Mesendoderm (in vitro differentiated cells): ENCODE measurements around the gene ZCCHC7.

Experiments used
- DNase-seq: peaks from one replicate; pipeline ENCODE4 v3.0.0; 2013
- H2AK5ac ChIP-seq: 2 replicates; pipeline ENCODE4 v1.6.1; 2013; ENCODE audit warnings: low read length, inconsistent platforms
- H2BK120ac ChIP-seq: 2 replicates; pipeline ENCODE4 v1.6.1; 2013; ENCODE audit warnings: low read depth, mild to moderate bottlenecking, low read length, moderate library complexity, mixed read lengths
- H2BK15ac ChIP-seq: replicated peaks from 2 replicates; pipeline ENCODE4 v1.6.1; 2013; ENCODE audit warnings: low read depth, mild to moderate bottlenecking, moderate library complexity
- H2BK5ac ChIP-seq: 2 replicates; pipeline ENCODE4 v1.6.1; 2013; ENCODE audit warnings: low read length, inconsistent platforms
- H3K18ac ChIP-seq: 2 replicates; pipeline ENCODE4 v1.6.1; 2013; ENCODE audit warnings: mild to moderate bottlenecking, low read length, mixed read lengths
- H3K23ac ChIP-seq: one replicate; pipeline ENCODE4 v1.6.1; 2013; ENCODE audit warnings: low read length
- H3K27ac ChIP-seq: 2 replicates; pipeline ENCODE4 v1.5.1; 2013; ENCODE audit warnings: low read depth, mild to moderate bottlenecking, inconsistent platforms, low read length, moderate library complexity
- H3K27me3 ChIP-seq: 2 replicates; pipeline ENCODE4 v1.6.1; 2013; ENCODE audit warnings: low read length, control low read depth, mild to moderate bottlenecking, inconsistent platforms; ENCODE audit not compliant: insufficient read depth, poor library complexity
- H3K36me3 ChIP-seq: 2 replicates; pipeline ENCODE4 v1.6.1; 2013; ENCODE audit warnings: low read length, inconsistent platforms; ENCODE audit not compliant: control insufficient read depth, insufficient read depth
- H3K4ac ChIP-seq: one replicate; pipeline ENCODE4 v1.6.1; 2013; ENCODE audit warnings: low read depth, mild to moderate bottlenecking, low read length, moderate library complexity
- H3K4me1 ChIP-seq: 2 replicates; pipeline ENCODE4 v1.6.1; 2013; ENCODE audit warnings: low read depth, low read length, inconsistent platforms; ENCODE audit not compliant: control insufficient read depth
- H3K4me2 ChIP-seq: 2 replicates; pipeline ENCODE4 v1.6.1; 2013; ENCODE audit warnings: low read length
- H3K4me3 ChIP-seq: 2 replicates; pipeline ENCODE4 v1.5.1; 2013; ENCODE audit warnings: mild to moderate bottlenecking, low read length
- H3K56ac ChIP-seq: one replicate; pipeline ENCODE4 v1.6.1; 2013; ENCODE audit warnings: low read length
- H3K79me1 ChIP-seq: 2 replicates; pipeline ENCODE4 v1.6.1; 2013; ENCODE audit warnings: low read length, inconsistent platforms
- H3K79me2 ChIP-seq: 2 replicates; pipeline ENCODE4 v1.6.1; 2013; ENCODE audit warnings: mild to moderate bottlenecking, low read length; ENCODE audit not compliant: control insufficient read depth, insufficient read depth
- H3K9ac ChIP-seq: 2 replicates; pipeline ENCODE4 v1.6.1; 2013; ENCODE audit warnings: low read length, inconsistent platforms
- H4K5ac ChIP-seq: one replicate; pipeline ENCODE4 v1.6.1; 2013; ENCODE audit warnings: low read length
- H4K8ac ChIP-seq: one replicate; pipeline ENCODE4 v1.6.1; 2013; ENCODE audit warnings: low read depth, mild to moderate bottlenecking, control low read depth, low read length, moderate library complexity
- WGBS: extraction: QIAGEN DNeasy Blood & Tissue Kit; methylation state at CpG from one replicate; pipeline ENCODE4 v1.1.7; 2013; ENCODE audit warnings: low lambda C conversion rate, missing lambda C conversion rate; ENCODE audit not compliant: insufficient coverage; ENCODE audit errors: extremely low coverage; 5-methylcytosine and 5-hydroxymethylcytosine counted together

The ZCCHC7 gene

GRCh38 chr9:37217161-37217560 lies 96.8 kb downstream of the ZCCHC7 start:
- H3K23ac ChIP-seq: no peak overlapping the region
- no peaks in the 10 kb centered on the region for H3K27me3 ChIP-seq
- no peak overlapping the region for H4K5ac ChIP-seq
- H2BK5ac ChIP-seq: no peak overlapping the region
- no peak overlapping the region for H3K56ac ChIP-seq
- H3K79me2 ChIP-seq: peaks cover 2% of the 10 kb centered on the region
- H2BK15ac ChIP-seq: no peak overlapping the region
- H3K9ac ChIP-seq: no peak overlapping the region
- no peak overlapping the region for H3K4ac ChIP-seq
- H3K36me3 ChIP-seq: no peaks in the 10 kb centered on the region
- H4K8ac ChIP-seq: no peak overlapping the region
- no peak overlapping the region for H3K27ac ChIP-seq
- H2BK120ac ChIP-seq: no peak overlapping the region
- no CpG with 5 or more reads among the region's 2 CpGs for WGBS
- DNase-seq: no peak
- H2AK5ac ChIP-seq: no peak overlapping the region
- no peaks in the 10 kb centered on the region for H3K4me1 ChIP-seq
- H3K79me1 ChIP-seq: no peaks in the 10 kb centered on the region
- no peak overlapping the region for H3K4me3 ChIP-seq
- no peak overlapping the region for H3K18ac ChIP-seq
- no peak overlapping the region for H3K4me2 ChIP-seq

- H4K8ac ChIP-seq: no peak overlapping the region
- no peaks in the 10 kb centered on the region for H3K27me3 ChIP-seq
- H2AK5ac ChIP-seq: no peak overlapping the region
- H3K27ac ChIP-seq: no peak overlapping the region
- no peaks in the 10 kb centered on the region for H3K79me1 ChIP-seq
- no peak overlapping the region for H2BK5ac ChIP-seq
- H3K56ac ChIP-seq: no peak overlapping the region
- DNase-seq: no peak
- H3K36me3 ChIP-seq: no peaks in the 10 kb centered on the region
- H3K79me2 ChIP-seq: peaks cover 2% of the 10 kb centered on the region
- no peaks in the 10 kb centered on the region for H3K4me1 ChIP-seq
- no peak overlapping the region for H3K4me3 ChIP-seq
- no peak overlapping the region for H3K23ac ChIP-seq
- H3K9ac ChIP-seq: no peak overlapping the region
- H3K4ac ChIP-seq: no peak overlapping the region
- H3K18ac ChIP-seq: no peak overlapping the region
- no peak overlapping the region for H2BK15ac ChIP-seq
- no CpG with 5 or more reads among the region's 5 CpGs for WGBS
- no peak overlapping the region for H2BK120ac ChIP-seq
- H4K5ac ChIP-seq: no peak overlapping the region
- H3K4me2 ChIP-seq: no peak overlapping the region
Observed at GRCh38 chr9:37218800-37219425, 98.5 kb downstream of the ZCCHC7 start.

- no peak overlapping the region for H3K56ac ChIP-seq
- no peak overlapping the region for H3K4me3 ChIP-seq
- no peaks in the 10 kb centered on the region for H3K27me3 ChIP-seq
- 100% methylated on average over 1 of the region's 4 CpGs for WGBS
- H3K79me2 ChIP-seq: peaks cover 2% of the 10 kb centered on the region
- no peaks in the 10 kb centered on the region for H3K4me1 ChIP-seq
- no peak overlapping the region for H2BK5ac ChIP-seq
- H2AK5ac ChIP-seq: no peak overlapping the region
- peak; percentile 27 for DNase-seq
- no peak overlapping the region for H3K4ac ChIP-seq
- H4K8ac ChIP-seq: peak overlapping the region; percentile 28
- H3K18ac ChIP-seq: no peak overlapping the region
- no peak overlapping the region for H3K4me2 ChIP-seq
- H3K23ac ChIP-seq: no peak overlapping the region
- no peaks in the 10 kb centered on the region for H3K79me1 ChIP-seq
- H2BK120ac ChIP-seq: no peak overlapping the region
- no peaks in the 10 kb centered on the region for H3K36me3 ChIP-seq
- H2BK15ac ChIP-seq: no peak overlapping the region
- H3K9ac ChIP-seq: no peak overlapping the region
- H3K27ac ChIP-seq: no peak overlapping the region
- no peak overlapping the region for H4K5ac ChIP-seq
Observed at GRCh38 chr9:37220971-37221370, 100.6 kb downstream of the ZCCHC7 start.

- no peak overlapping the region for H3K4ac ChIP-seq
- H3K79me1 ChIP-seq: no peaks in the 10 kb centered on the region
- H2BK5ac ChIP-seq: no peak overlapping the region
- H2AK5ac ChIP-seq: no peak overlapping the region
- H2BK15ac ChIP-seq: no peak overlapping the region
- H3K4me1 ChIP-seq: no peaks in the 10 kb centered on the region
- no peak overlapping the region for H3K9ac ChIP-seq
- H3K79me2 ChIP-seq: peaks cover 2% of the 10 kb centered on the region
- no peak overlapping the region for H3K27ac ChIP-seq
- 100% methylated on average over 1 of the region's 1 CpG for WGBS
- no peak overlapping the region for H2BK120ac ChIP-seq
- no peak overlapping the region for H4K8ac ChIP-seq
- no peaks in the 10 kb centered on the region for H3K36me3 ChIP-seq
- H3K27me3 ChIP-seq: no peaks in the 10 kb centered on the region
- H4K5ac ChIP-seq: no peak overlapping the region
- H3K4me2 ChIP-seq: no peak overlapping the region
- H3K56ac ChIP-seq: no peak overlapping the region
- H3K23ac ChIP-seq: no peak overlapping the region
- no peak overlapping the region for H3K4me3 ChIP-seq
- no peak for DNase-seq
- no peak overlapping the region for H3K18ac ChIP-seq
Observed at GRCh38 chr9:37221489-37222106, 101.2 kb downstream of the ZCCHC7 start.

GRCh38 chr9:37229455-37229854 lies 109.1 kb downstream of the ZCCHC7 start:
- H3K27ac ChIP-seq: no peak overlapping the region

More at GRCh38 chr9:37229455-37229854, 109.1 kb downstream of the ZCCHC7 start:
- Histone ChIP-seq H3K4me3 (no peak overlapping the region), H4K5ac (no peak overlapping the region), H3K56ac (no peak overlapping the region), H3K9ac (no peak overlapping the region), H4K8ac (no peak overlapping the region), H3K18ac (no peak overlapping the region), H2BK15ac (no peak overlapping the region), H3K23ac (no peak overlapping the region), H2AK5ac (no peak overlapping the region), H3K79me1 (no peaks in the 10 kb centered on the region), H2BK5ac (no peak overlapping the region), H3K79me2 (no peaks in the 10 kb centered on the region), H3K27me3 (no peaks in the 10 kb centered on the region), H2BK120ac (no peak overlapping the region), H3K4ac (no peak overlapping the region), H3K36me3 (no peaks in the 10 kb centered on the region), H3K4me1 (no peaks in the 10 kb centered on the region), H3K4me2 (no peak overlapping the region)
- no CpG with 5 or more reads among the region's 1 CpG for WGBS
- DNase-seq: no peak
